Adrenal gland (tissue), 12 donors: Measurements from ENCODE around the gene DAPK3. TPM values are rescaled to one million over a fixed set of nuclear protein-coding genes. Genes with fewer than 3 reads are reported as not detected.

ENCODE experiments used
- DNase-seq, 7 donors: peaks; one replicate each; pipeline ENCODE4 v3.0.0-alpha.2; 2019 to 2020
- H3K27ac ChIP-seq, 5 donors: fragments of 200-600 bp; sonication (generic) in 4 of 5; 1 replicate in 3 of 5; 2 replicates in 2 of 5; pipeline versions ENCODE4 v1.5.1 to v1.8.0; 2016 to 2020; ENCODE audit warnings: mild to moderate bottlenecking in 1 of 5
- H3K27me3 ChIP-seq: fragments of 200-600 bp; 2 replicates; pipeline ENCODE4 v1.8.0; 2021
- H3K36me3 ChIP-seq, 2 donors: fragments of 200-600 bp; replicated peaks in 1 of 2; 1 replicate in 1 of 2; 2 replicates in 1 of 2; pipeline versions ENCODE4 v1.5.1 to v1.8.0; 2018 to 2022
- H3K4me1 ChIP-seq, 2 donors: fragments of 200-600 bp; replicated peaks in 1 of 2; 1 replicate in 1 of 2; 2 replicates in 1 of 2; pipeline versions ENCODE4 v1.5.1 to v1.8.0; 2018 to 2021
- H3K4me3 ChIP-seq, 4 donors: fragments of 200-600 bp; sonication (generic) in 3 of 4; one replicate each; pipeline ENCODE4 v1.5.1; 2016 to 2018
- H3K9me3 ChIP-seq, 3 donors: fragments of 200-600 bp; sonication (generic) in 1 of 3; replicated peaks in 1 of 3; 1 replicate in 2 of 3; 2 replicates in 1 of 3; pipeline versions ENCODE4 v1.5.1 to v1.8.0; 2016 to 2021
- CTCF ChIP-seq, 6 experiments: fragments of 450-650 bp in 4 of 6; fragments of 200-600 bp in 2 of 6; sonication (generic) in 1 of 6; IDR thresholded peaks; 1 replicate in 5 of 6; 2 replicates in 1 of 6; pipeline versions ENCODE4 v1.5.1 to v1.8.0; 2016 to 2021; ENCODE audit warnings: antibody characterized with exemption in 6 of 6, mild to moderate bottlenecking in 2 of 6, moderate library complexity in 1 of 6
- POLR2A ChIP-seq, 2 donors: fragments of 450-650 bp; IDR thresholded peaks; one replicate each; pipeline ENCODE4 v1.6.1; 2017; ENCODE audit warnings: antibody characterized with exemption in 2 of 2, mild to moderate bottlenecking in 2 of 2, moderate library complexity in 1 of 2
- WGBS, 4 donors: extraction: QIAGEN DNeasy Blood & Tissue Kit in 2 of 4; methylation state at CpG; one replicate each; pipeline versions ENCODE4 v1.1.5 to v1.1.7; 2013 to 2017; 5-methylcytosine and 5-hydroxymethylcytosine counted together
- intact Hi-C, 2 donors: fragments of 100-400 bp; cut with DNase I; formaldehyde crosslinking; loops; one replicate each; pipeline versions ENCODE4 v1.14.1 to v1.15.0; 2022 to 2023
- microRNA counts, 2 donors: library from miRNA; unstranded; fragments of <30 nt; microRNA quantifications; one replicate each; lab custom pipeline; 2016
- microRNA-seq, 3 donors: library from miRNA; unstranded; fragments of <30 nt; microRNA quantifications; one replicate each; pipeline ENCODE4, GENCODE V29; 2017 to 2020
- polyA plus RNA-seq, 3 donors: library from polyadenylated mRNA; stranded (reverse); fragments of 200-250 nt in 2 of 3; fragments of 350-450 nt in 1 of 3; fragmentation: Illumina TruSeq in 1 of 3; extraction: RNeasy Lipid Tissue Mini Kit (QIAGEN cat#74804) in 1 of 3; gene quantifications; one replicate each; pipeline ENCODE4 v1.2.3, GENCODE V29; 2013 to 2014
- small RNA-seq, 2 donors: library from RNA; depleted of rRNA; stranded (forward); fragments of <200 nt; gene quantifications; one replicate each; pipeline ENCODE3, GENCODE V24; 2016
- total RNA-seq, 9 donors: library from RNA; depleted of rRNA in 4 of 9; stranded (reverse); fragments of >200 nt in 4 of 9; fragments of 120-200 nt in 1 of 9; fragmentation: NEBNext Ultra II Directional in 1 of 9; extraction: Animal tissue kit (Norgen Biotek cat#: 25700) in 1 of 9; gene quantifications; one replicate each; pipeline versions ENCODE4 v1.1.0 to v1.2.4, GENCODE V29; 2013 to 2023
- donor health status: healthy with polysubstance abuse.
- donor health status: Bipolar disorder and iron deficiency.
- donor health status: DM: yes; HTN: yes; CAD: no.
- donor health status: DM: no; HTN: no; CAD: no.
- donor health status: DM: no; HTN: no; CAD: no.
- donor health status: DM: yes; HTN: yes; CAD: no.

The DAPK3 gene
- total and polyA plus RNA-seq, 12 donors = 17.6 to 83.2 (median 45.3) TPM

GRCh38 chr19:3916033-3916432 lies 54.9 kb downstream of the DAPK3 start:
- no peaks in the 10 kb centered on the region for H3K27me3 ChIP-seq
- no peak overlapping the region for H3K27ac ChIP-seq
- H3K4me3 ChIP-seq = no peak overlapping the region
- no peaks in the 10 kb centered on the region for H3K4me1 ChIP-seq
- no peaks in the 10 kb centered on the region for H3K36me3 ChIP-seq
- no peak for DNase-seq
- intact Hi-C loops = no loop called here
- TF ChIP-seq POLR2A (IDR thresholded peaks at IDR 0.05) (no peak), CTCF (IDR thresholded peaks at IDR 0.05) (no peak)
- 83 to 91% (median 88%) methylated on average over 5 of the region's 5 CpGs for WGBS, 4 donors
- no peaks in the 10 kb centered on the region for H3K9me3 ChIP-seq

GRCh38 chr19:3914199-3914598 lies 56.7 kb downstream of the DAPK3 start:
- Histone ChIP-seq H3K4me1 (no peaks in the 10 kb centered on the region), H3K4me3 (no peak overlapping the region), H3K27ac (no peak overlapping the region), H3K9me3 (peaks cover 0 to 4% (median 0%) of the 10 kb centered on the region in 3 donors), H3K27me3 (no peaks in the 10 kb centered on the region), H3K36me3 (no peaks in the 10 kb centered on the region)
- intact Hi-C loops = no loop called here
- no peak for DNase-seq
- no peak for TF ChIP-seq POLR2A (IDR thresholded peaks at IDR 0.05)
- TF ChIP-seq CTCF (IDR thresholded peaks at IDR 0.05) = no peak
- WGBS, 4 donors = 71 to 85% (median 81%) methylated on average over 7 to 9 of the region's 9 CpGs

- peaks cover 0 to 4% (median 0%) of the 10 kb centered on the region in 3 donors for H3K9me3 ChIP-seq
- no peak for DNase-seq
- no peak overlapping the region for H3K27ac ChIP-seq
- no peak overlapping the region for H3K4me3 ChIP-seq
- TF ChIP-seq POLR2A (IDR thresholded peaks at IDR 0.05) (no peak), CTCF (IDR thresholded peaks at IDR 0.05) (no peak)
- 93 to 100% (median 97%) methylated on average over 1 of the region's 1 CpG for WGBS, 4 donors
- H3K36me3 ChIP-seq = no peaks in the 10 kb centered on the region
- no peaks in the 10 kb centered on the region for H3K27me3 ChIP-seq
- intact Hi-C loops = no loop called here
- H3K4me1 ChIP-seq = no peaks in the 10 kb centered on the region
Observed at GRCh38 chr19:3910105-3910504, 60.8 kb downstream of the DAPK3 start.

MicroRNAs within 50 kb of the gene (microRNA counts, 767-probe panel; counts per million panel counts)
- 0 counts per million in 2 donors for microRNA hsa-miR-637 (lab: Ali Mortazavi, UCI)

Small RNA genes lying within 50 kb of the gene (microRNA-seq; reads per million reads assigned to microRNA genes)
- 0 reads per million in 3 donors for gene MIR637

Small RNA genes lying within 50 kb of the gene (small RNA-seq; reads per million reads assigned to genes)
- gene RN7SL202P (0 reads per million in 2 donors), gene SNORD37 (13.5 to 14.8 reads per million in 2 donors)

Other genes starting within 250 kb of the DAPK3 start
- 10 to 100 TPM; 11.1 to 35.6 (median 20.5) TPM for gene APBA3, start 209.4 kb downstream of the DAPK3 start, total RNA-seq
- gene APBA3, start 209.4 kb downstream of the DAPK3 start, polyA plus RNA-seq = 10 to 100 TPM in 2 of 3 donors, 1 to 10 TPM in 1; 2.6 to 43.8 (median 24.0) TPM
- gene MRPL54, start 208.4 kb downstream of the DAPK3 start, total RNA-seq = 100 to 1,000 TPM in 7 of 9 donors, 10 to 100 TPM in 2; 83.2 to 229 (median 107) TPM
- gene MRPL54, start 208.4 kb downstream of the DAPK3 start, polyA plus RNA-seq = 100 to 1,000 TPM in 1 of 3 donors, 10 to 100 TPM in 2; 60.2 to 172 (median 100.0) TPM
- gene RAX2, start 198.9 kb downstream of the DAPK3 start, total RNA-seq = not detected
- not detected for gene RAX2, start 198.9 kb downstream of the DAPK3 start, polyA plus RNA-seq
- 1 to 10 TPM in 5 of 9 donors, under 1 TPM in 4; 0.72 to 3.3 (median 1.2) TPM for gene MATK, start 184.7 kb downstream of the DAPK3 start, total RNA-seq
- gene MATK, start 184.7 kb downstream of the DAPK3 start, polyA plus RNA-seq = 10 to 100 TPM in 1 of 3 donors, 1 to 10 TPM in 1, under 1 TPM in 1; 0.26 to 20.7 (median 3.5) TPM
- 1 to 10 TPM in 3 of 9 donors, under 1 TPM in 3, not detected in 3; 0.19 to 3.3 (median 1.2) TPM for gene ZFR2, start 102.1 kb downstream of the DAPK3 start, total RNA-seq
- gene ZFR2, start 102.1 kb downstream of the DAPK3 start, polyA plus RNA-seq = 10 to 100 TPM in 1 of 3 donors, 1 to 10 TPM in 1, under 1 TPM in 1; 0.90 to 13.2 (median 2.4) TPM
- gene ATCAY, start 90.4 kb downstream of the DAPK3 start, total RNA-seq = 1 to 10 TPM in 4 of 9 donors, under 1 TPM in 1, not detected in 4; 0.72 to 9.3 (median 5.8) TPM
- gene ATCAY, start 90.4 kb downstream of the DAPK3 start, polyA plus RNA-seq = 1 to 10 TPM; 1.6 to 6.3 (median 6.1) TPM
- 10 to 100 TPM in 1 of 9 donors, 1 to 10 TPM in 3, under 1 TPM in 1, not detected in 4; 0.36 to 14.7 (median 1.9) TPM for gene NMRK2, start 38.0 kb downstream of the DAPK3 start, total RNA-seq
- 1 to 10 TPM; 1.3 to 2.3 (median 1.8) TPM for gene NMRK2, start 38.0 kb downstream of the DAPK3 start, polyA plus RNA-seq
- 1,000 to 10,000 TPM; 1,439 to 3,482 (median 2,137) TPM for gene EEF2, start 14.4 kb upstream of the DAPK3 start, total RNA-seq
- 1,000 to 10,000 TPM in 2 of 3 donors, 100 to 1,000 TPM in 1; 752 to 2,793 (median 1,120) TPM for gene EEF2, start 14.4 kb upstream of the DAPK3 start, polyA plus RNA-seq
- 10 to 100 TPM; 16.6 to 40.7 (median 27.7) TPM for gene PIAS4, start 36.6 kb upstream of the DAPK3 start, total RNA-seq
- gene PIAS4, start 36.6 kb upstream of the DAPK3 start, polyA plus RNA-seq = 10 to 100 TPM; 13.7 to 22.3 (median 21.2) TPM
- 10 to 100 TPM in 8 of 9 donors, 1 to 10 TPM in 1; 4.5 to 77.2 (median 57.4) TPM for gene ZBTB7A, start 95.8 kb upstream of the DAPK3 start, total RNA-seq
- 10 to 100 TPM in 2 of 3 donors, 1 to 10 TPM in 1; 7.1 to 22.5 (median 10.6) TPM for gene ZBTB7A, start 95.8 kb upstream of the DAPK3 start, polyA plus RNA-seq
- gene MAP2K2, start 153.0 kb upstream of the DAPK3 start, total RNA-seq = 100 to 1,000 TPM in 7 of 9 donors, 10 to 100 TPM in 2; 81.5 to 188 (median 140) TPM
- gene MAP2K2, start 153.0 kb upstream of the DAPK3 start, polyA plus RNA-seq = 100 to 1,000 TPM; 114 to 369 (median 336) TPM
- 10 to 100 TPM in 1 of 9 donors, 1 to 10 TPM in 2, under 1 TPM in 3, not detected in 3; 0.38 to 30.4 (median 1.4) TPM for gene CREB3L3, start 182.5 kb upstream of the DAPK3 start, total RNA-seq
- gene CREB3L3, start 182.5 kb upstream of the DAPK3 start, polyA plus RNA-seq = 1 to 10 TPM in 2 of 3 donors, under 1 TPM in 1; 0.60 to 4.4 (median 1.0) TPM
- gene SIRT6, start 211.5 kb upstream of the DAPK3 start, total RNA-seq = 10 to 100 TPM in 8 of 9 donors, 1 to 10 TPM in 1; 7.8 to 39.2 (median 21.9) TPM
- 10 to 100 TPM in 2 of 3 donors, 1 to 10 TPM in 1; 2.8 to 72.8 (median 53.7) TPM for gene SIRT6, start 211.5 kb upstream of the DAPK3 start, polyA plus RNA-seq
- gene ANKRD24, start 211.6 kb upstream of the DAPK3 start, total RNA-seq = 1 to 10 TPM; 1.1 to 9.9 (median 3.2) TPM
- gene ANKRD24, start 211.6 kb upstream of the DAPK3 start, polyA plus RNA-seq = 10 to 100 TPM in 2 of 3 donors, 1 to 10 TPM in 1; 1.1 to 17.2 (median 14.7) TPM